ENCODE results near the gene PDE6G. TPM values are rescaled to one million over a fixed set of nuclear protein-coding genes. Genes with fewer than 3 reads are reported as not detected.

PDE6G gene
- total and polyA plus RNA-seq, 2 of the 8 experiments (the other 6 are each of a cell fraction or from before 2014, with no cell fraction given): 5.8 to 12.9 TPM

DNA sequence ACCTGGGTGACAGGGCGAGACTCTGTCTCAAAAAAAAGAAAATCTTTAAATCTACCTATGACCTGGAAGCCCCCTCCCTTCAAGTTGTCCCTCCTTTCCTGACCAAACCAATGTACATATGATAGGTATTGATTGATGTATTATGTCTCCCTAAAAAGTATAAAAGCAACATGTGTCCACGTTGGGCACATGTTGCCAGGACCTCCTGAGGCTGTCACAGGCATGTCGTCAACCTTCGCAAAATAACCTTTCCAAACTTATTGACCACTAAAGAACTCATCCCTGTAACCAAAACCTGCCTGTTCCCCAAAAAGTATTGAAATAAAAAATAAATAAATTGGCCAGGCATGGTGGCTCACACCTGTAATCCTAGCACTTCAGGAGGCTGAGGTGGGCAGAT lies 5.7 kb upstream of the PDE6G start:
- Histone ChIP-seq H3K36me3 (ENCODE audit: control insufficient read depth in 2 of 4, insufficient read depth in 4 of 4, low read length in 3 of 4) (peaks cover 0 to 5% (median 0%) of the 10 kb centered on the region in 4 experiments; a peak in 1 of 8 replicates), H3K79me2 (ENCODE audit: control insufficient read depth in 1 of 2, insufficient read depth in 2 of 2, low read length in 2 of 2) (peaks cover 0 to 2% of the 10 kb centered on the region in 2 experiments; a peak in 1 of 4 replicates), H2BK12ac (ENCODE audit: low read depth, low read length) (no peak overlapping the region), H3K79me1 (ENCODE audit: low read depth, low read length) (peaks cover 6% of the 10 kb centered on the region), H3K9me3 (ENCODE audit: insufficient read depth in 2 of 2, low read depth in 1 of 2, low read length in 1 of 2) (no peaks in the 10 kb centered on the region), H3K9ac (replicated peaks in 1 of 4; ENCODE audit: extremely low read depth in 1 of 4, low read depth in 3 of 4, low read length in 3 of 4) (no peak overlapping the region), H3K23ac (ENCODE audit: insufficient read length) (no peak overlapping the region), H4K5ac (ENCODE audit: insufficient read length, low read depth, low read length) (no peak overlapping the region), H3K27me3 (replicated peaks in 1 of 4; ENCODE audit: control insufficient read depth in 3 of 4, extremely low read depth in 1 of 4, insufficient read depth in 3 of 4, low read length in 3 of 4) (no peaks in the 10 kb centered on the region), H2AFZ (ENCODE audit: low read length) (no peak overlapping the region), H3K4me3 (ENCODE audit: extremely low read depth in 1 of 4, insufficient read depth in 2 of 4, low read depth in 3 of 4, low read length in 4 of 4) (no peak overlapping the region), H3K14ac (ENCODE audit: insufficient read length) (no peak overlapping the region), H3K18ac (ENCODE audit: extremely low read depth, low read length) (no peak overlapping the region), H3K4me2 (ENCODE audit: insufficient read depth in 1 of 2, low read depth in 2 of 2, low read length in 2 of 2) (no peak overlapping the region), H2BK20ac (ENCODE audit: low read length) (no peak overlapping the region), H3K4me1 (replicated peaks in 1 of 4; ENCODE audit: control insufficient read depth in 3 of 4, insufficient read depth in 4 of 4, low read length in 3 of 4) (peaks cover 3 to 8% (median 6%) of the 10 kb centered on the region in 4 experiments), H3K27ac (ENCODE audit: low read depth, low read length) (no peak overlapping the region), H2BK5ac (ENCODE audit: low read depth, low read length) (no peak overlapping the region), H2AK5ac (ENCODE audit: low read depth, low read length) (no peak overlapping the region), H3K4ac (replicated peaks; ENCODE audit: insufficient read length, low read depth, low read length) (no peak overlapping the region), H4K91ac (replicated peaks; ENCODE audit: insufficient read length, low read length) (no peak overlapping the region), H3K23me2 (ENCODE audit: low read depth, low read length) (peaks cover 4% of the 10 kb centered on the region; the same call in 1 of the 2 replicates), H4K20me1 (replicated peaks in 1 of 2; ENCODE audit: control insufficient read depth in 1 of 2, insufficient read depth in 2 of 2, low read length in 2 of 2) (peaks cover 0 to 2% of the 10 kb centered on the region in 2 experiments), H2BK120ac (replicated peaks; ENCODE audit: low read depth, low read length) (no peak overlapping the region), H3K56ac (replicated peaks; ENCODE audit: insufficient read length, low read depth, low read length) (no peak overlapping the region), H2BK15ac (ENCODE audit: low read length) (no peak overlapping the region), H4K8ac (ENCODE audit: extremely low read depth, insufficient read depth, low read length) (no peak overlapping the region)
- FAIRE-seq (no peak), DNase-seq (ENCODE audit: low read depth in 1 of 2, low spot score in 2 of 2) (no peak)
- TF ChIP-seq RXRA (IDR thresholded peaks at IDR 0.05; ENCODE audit: insufficient read depth, low read depth, low read length) (no peak), RBBP5 (IDR thresholded peaks at IDR 0.05; ENCODE audit: borderline replicate concordance, low read depth, low read length) (no peak), YY1 (IDR thresholded peaks at IDR 0.05; ENCODE audit: low read depth, low read length) (no peak), BRCA1 (IDR thresholded peaks at IDR 0.05; ENCODE audit: low read depth, low read length) (no peak), GTF2F1 (IDR thresholded peaks at IDR 0.05; ENCODE audit: borderline replicate concordance, low read depth, low read length) (no peak), TBP (IDR thresholded peaks at IDR 0.05; ENCODE audit: low read depth, low read length) (no peak)
- ChIA-PET CTCF (ENCODE audit: partially characterized antibody) (interaction anchor here (0.6 kb wide), 1 partner anchor 37 kb away, joined by 3 read pairs; no protein-coding TSS in a partner anchor), POLR2A (ENCODE audit: partially characterized antibody) (interaction anchor here (0.6 to 4.4 kb wide), 8 partner anchors 9 to 153 kb away, joined by 3 to 23 read pairs (median 6); partner anchors contain the start of genes ARL16, HGS, MRPL12 and NPLOC4)
- 96% methylated on average over 4 of the region's 4 CpGs; no CpG with 5 or more reads in 1 of the 2 experiments for WGBS, 2 experiments (ENCODE audit: extremely low coverage in 1 of 2, insufficient coverage in 1 of 2, insufficient read length in 1 of 2, insufficient replicate concordance in 2 of 2, low coverage in 1 of 2, low lambda C conversion rate in 2 of 2, missing lambda C conversion rate in 1 of 2)

Measured in H1 (cell line).